ENCODE measurements around the gene SLC25A33. TPM values are rescaled to one million over a fixed set of nuclear protein-coding genes. Genes with fewer than 3 reads are reported as not detected.

SLC25A33 gene
- polyA plus RNA-seq, 1 donor (not counting 4 experiments of a cell fraction or from before 2014, with no cell fraction given): 4.5 TPM

- DNase-seq (ENCODE audit: low read depth, low spot score): no peak
- Histone ChIP-seq H4K20me1 (ENCODE audit: control insufficient read depth, extremely low read depth, insufficient read depth, low read length) (no peaks in the 10 kb centered on the region), H3K27ac (ENCODE audit: control insufficient read depth, insufficient read depth, low read length) (no peak overlapping the region), H3K9me3 (ENCODE audit: control insufficient read depth, low read depth, low read length) (no peaks in the 10 kb centered on the region), H3K36me3 (ENCODE audit: control insufficient read depth in 2 of 2, extremely low read depth in 1 of 2, insufficient read depth in 2 of 2, low read length in 2 of 2) (peaks cover 14 to 16% of the 10 kb centered on the region in 2 experiments), H3K79me2 (ENCODE audit: control insufficient read depth, insufficient read depth, low read length) (peaks cover 21% of the 10 kb centered on the region), H2AFZ (ENCODE audit: control insufficient read depth, low read length) (no peak overlapping the region), H3K4me1 (ENCODE audit: control insufficient read depth, extremely low read depth, insufficient read depth, low read length) (peaks cover 10% of the 10 kb centered on the region), H3K27me3 (ENCODE audit: control insufficient read depth, extremely low read depth, insufficient read depth, low read length) (no peaks in the 10 kb centered on the region), H3K9me1 (ENCODE audit: control insufficient read depth, extremely low read depth, insufficient read depth, low read length) (peaks cover 3% of the 10 kb centered on the region), H3K9ac (ENCODE audit: control insufficient read depth, extremely low read depth, insufficient read depth, low read length) (no peak overlapping the region), H3K4me3 (ENCODE audit: control insufficient read depth in 2 of 3, extremely low read depth in 1 of 3, insufficient read depth in 2 of 3, low read depth in 1 of 3, low read length in 3 of 3) (no peak overlapping the region), H3K4me2 (ENCODE audit: control insufficient read depth, extremely low read depth, insufficient read depth, low read depth, low read length) (no peak overlapping the region)
- TF ChIP-seq CTCF (optimal IDR thresholded peaks at IDR 0.05 in 1 of 3, IDR thresholded peaks at IDR 0.05 in 1 of 3, conservative IDR thresholded peaks at IDR 0.05 in 1 of 3; ENCODE audit: extremely low read depth in 1 of 3, insufficient read depth in 2 of 3, low read length in 3 of 3) (no peak), EZH2 (IDR thresholded peaks at IDR 0.05; ENCODE audit: low read length) (no peak)
- no peak for FAIRE-seq
- dilution Hi-C loops (cut with MboI; ENCODE audit: extremely low pct_ligation_motif_present, low sequenced_read_pairs): no loop called here
These were observed 59.0 kb downstream of the SLC25A33 start for GRCh38 chr1:9598316-9598700.

GRCh38 chr1:9599741-9600140 is 60.5 kb downstream of the SLC25A33 start:
- DNase-seq (ENCODE audit: low read depth, low spot score): no peak
- peaks cover 8% of the 10 kb centered on the region for H3K79me2 ChIP-seq (ENCODE audit: control insufficient read depth, insufficient read depth, low read length)
- no peak overlapping the region for H3K4me2 ChIP-seq (ENCODE audit: control insufficient read depth, extremely low read depth, insufficient read depth, low read depth, low read length)
- H3K4me1 ChIP-seq (ENCODE audit: control insufficient read depth, extremely low read depth, insufficient read depth, low read length): no peaks in the 10 kb centered on the region
- no peaks in the 10 kb centered on the region for H3K27me3 ChIP-seq (ENCODE audit: control insufficient read depth, extremely low read depth, insufficient read depth, low read length)
- no peak overlapping the region for H3K9ac ChIP-seq (ENCODE audit: control insufficient read depth, extremely low read depth, insufficient read depth, low read length)
- H4K20me1 ChIP-seq (ENCODE audit: control insufficient read depth, extremely low read depth, insufficient read depth, low read length): no peaks in the 10 kb centered on the region
- no peak for FAIRE-seq
- dilution Hi-C loops (cut with MboI; ENCODE audit: extremely low pct_ligation_motif_present, low sequenced_read_pairs): no loop called here
- H3K9me3 ChIP-seq (ENCODE audit: control insufficient read depth, low read depth, low read length): no peaks in the 10 kb centered on the region
- no peak overlapping the region for H3K4me3 ChIP-seq (ENCODE audit: control insufficient read depth in 2 of 3, extremely low read depth in 1 of 3, insufficient read depth in 2 of 3, low read depth in 1 of 3, low read length in 3 of 3)
- TF ChIP-seq CTCF (optimal IDR thresholded peaks at IDR 0.05 in 1 of 3, IDR thresholded peaks at IDR 0.05 in 1 of 3, conservative IDR thresholded peaks at IDR 0.05 in 1 of 3; ENCODE audit: extremely low read depth in 1 of 3, insufficient read depth in 2 of 3, low read length in 3 of 3): no peak
- no peak for TF ChIP-seq EZH2 (IDR thresholded peaks at IDR 0.05; ENCODE audit: low read length)
- no peak overlapping the region for H3K27ac ChIP-seq (ENCODE audit: control insufficient read depth, insufficient read depth, low read length)
- peaks cover 14 to 21% of the 10 kb centered on the region in 2 experiments for H3K36me3 ChIP-seq (ENCODE audit: control insufficient read depth in 2 of 2, extremely low read depth in 1 of 2, insufficient read depth in 2 of 2, low read length in 2 of 2)
- H2AFZ ChIP-seq (ENCODE audit: control insufficient read depth, low read length): no peak overlapping the region
- no peaks in the 10 kb centered on the region for H3K9me1 ChIP-seq (ENCODE audit: control insufficient read depth, extremely low read depth, insufficient read depth, low read length)
